Adrenal gland (tissue), 5 donors: ENCODE measurements around the gene ZNF394.

Experiments
- POLR2A ChIP-seq, 2 donors: fragments of 450-650 bp; IDR thresholded peaks; one replicate each; pipeline ENCODE4 v1.6.1; 2017; ENCODE audit warnings: antibody characterized with exemption in 2 of 2, mild to moderate bottlenecking in 2 of 2, moderate library complexity in 1 of 2
- TF ChIP-seq, protein P1 (sequence below), 6 experiments: fragments of 450-650 bp in 4 of 6; fragments of 200-600 bp in 2 of 6; sonication (generic) in 1 of 6; IDR thresholded peaks; 1 replicate in 5 of 6; 2 replicates in 1 of 6; pipeline versions ENCODE4 v1.5.1 to v1.8.0; 2016 to 2021; ENCODE audit warnings: antibody characterized with exemption in 6 of 6, mild to moderate bottlenecking in 2 of 6, moderate library complexity in 1 of 6
- donor health status: DM: no; HTN: no; CAD: no.

DNA sequence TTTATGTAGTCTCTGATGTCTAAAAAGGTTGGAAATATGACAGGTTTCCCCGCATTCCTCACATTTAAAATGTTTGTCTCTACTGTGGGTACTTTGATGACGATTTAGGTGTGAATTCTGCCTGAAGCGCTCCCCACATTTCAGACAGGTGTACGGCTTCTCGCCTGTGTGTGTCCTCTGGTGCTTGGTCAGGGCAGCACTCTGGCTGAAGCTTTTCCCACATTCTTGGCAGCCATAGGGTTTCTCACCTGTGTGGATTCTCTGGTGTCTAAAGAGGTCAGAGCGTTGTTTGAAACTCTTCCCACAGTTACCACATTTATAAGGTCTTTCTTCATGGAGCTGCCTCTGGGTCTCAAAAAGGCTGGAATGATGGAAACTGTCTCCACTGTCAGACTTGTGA, 6.3 kb downstream of the ZNF394 start:
- TF ChIP-seq, protein P1, sequence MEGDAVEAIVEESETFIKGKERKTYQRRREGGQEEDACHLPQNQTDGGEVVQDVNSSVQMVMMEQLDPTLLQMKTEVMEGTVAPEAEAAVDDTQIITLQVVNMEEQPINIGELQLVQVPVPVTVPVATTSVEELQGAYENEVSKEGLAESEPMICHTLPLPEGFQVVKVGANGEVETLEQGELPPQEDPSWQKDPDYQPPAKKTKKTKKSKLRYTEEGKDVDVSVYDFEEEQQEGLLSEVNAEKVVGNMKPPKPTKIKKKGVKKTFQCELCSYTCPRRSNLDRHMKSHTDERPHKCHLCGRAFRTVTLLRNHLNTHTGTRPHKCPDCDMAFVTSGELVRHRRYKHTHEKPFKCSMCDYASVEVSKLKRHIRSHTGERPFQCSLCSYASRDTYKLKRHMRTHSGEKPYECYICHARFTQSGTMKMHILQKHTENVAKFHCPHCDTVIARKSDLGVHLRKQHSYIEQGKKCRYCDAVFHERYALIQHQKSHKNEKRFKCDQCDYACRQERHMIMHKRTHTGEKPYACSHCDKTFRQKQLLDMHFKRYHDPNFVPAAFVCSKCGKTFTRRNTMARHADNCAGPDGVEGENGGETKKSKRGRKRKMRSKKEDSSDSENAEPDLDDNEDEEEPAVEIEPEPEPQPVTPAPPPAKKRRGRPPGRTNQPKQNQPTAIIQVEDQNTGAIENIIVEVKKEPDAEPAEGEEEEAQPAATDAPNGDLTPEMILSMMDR (IDR thresholded peaks at IDR 0.05): no peak
- no peak for TF ChIP-seq POLR2A (IDR thresholded peaks at IDR 0.05)
